ENCODE data around the gene NOTUM.

The NOTUM gene

DNA sequence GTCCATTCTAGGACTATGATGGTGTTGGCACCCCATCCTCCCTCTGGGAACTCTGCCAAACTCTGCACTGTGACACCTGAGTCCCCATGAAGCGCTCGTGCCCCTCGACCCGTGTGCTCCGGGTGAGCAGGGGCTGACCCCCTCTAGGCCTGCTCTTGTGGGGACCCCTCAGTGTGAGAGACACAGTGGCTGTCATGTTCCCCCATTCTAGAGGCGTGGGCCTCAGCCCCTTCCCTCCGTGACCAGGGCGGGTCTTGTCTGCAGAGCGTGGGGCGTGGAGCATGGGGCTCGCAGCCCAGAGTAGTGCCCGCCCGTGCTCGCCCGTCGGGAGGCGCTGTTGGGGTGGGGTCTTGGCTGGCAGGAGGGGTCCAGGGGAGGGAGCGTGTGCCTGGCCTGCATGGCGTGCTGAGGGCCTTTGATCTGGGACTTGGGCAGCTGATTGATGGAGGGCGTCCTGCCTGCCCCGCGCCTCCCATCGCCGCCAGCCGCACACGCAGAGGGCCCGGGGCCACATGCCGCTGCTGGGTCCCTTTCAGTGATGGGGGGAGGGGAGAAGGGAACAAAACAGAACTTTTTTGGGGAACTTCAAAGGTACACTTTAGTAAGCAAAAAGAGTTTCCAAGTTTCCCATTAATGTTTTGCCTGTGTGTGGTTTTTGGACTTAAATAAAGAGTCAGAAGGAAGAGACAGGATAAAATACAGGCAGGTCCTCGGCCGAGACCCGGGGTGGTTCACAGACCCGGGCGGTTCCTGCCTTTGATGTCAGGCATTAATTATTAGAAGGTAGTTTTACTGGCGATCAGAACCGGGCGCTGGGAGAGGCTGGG is 39.2 kb upstream of the NOTUM start:
- Histone ChIP-seq H3K27me3 (ENCODE audit: insufficient read depth, insufficient read length) (no peaks in the 10 kb centered on the region), H3K9me3 (ENCODE audit: insufficient read depth, low read length) (no peaks in the 10 kb centered on the region), H3K36me3 (ENCODE audit: insufficient read depth, insufficient read length, low read length) (peaks cover 27% of the 10 kb centered on the region), H3K4me1 (ENCODE audit: insufficient read depth, insufficient read length) (peaks cover 41% of the 10 kb centered on the region), H3K9ac (ENCODE audit: insufficient read length, low read depth) (no peak overlapping the region), H3K4me3 (ENCODE audit: insufficient read length, low read depth) (no peak overlapping the region)
- TF ChIP-seq ZNF274 (IDR thresholded peaks at IDR 0.05; ENCODE audit: low read depth, low read length) (no peak), SUZ12 (IDR thresholded peaks at IDR 0.05; ENCODE audit: extremely low read depth, insufficient read depth, insufficient read length) (no peak)
- no peak for DNase-seq (ENCODE audit: low read depth, low spot score)

GRCh38 chr17:81999587-81999975 is 38.6 kb upstream of the NOTUM start:
- Histone ChIP-seq H3K9ac (ENCODE audit: insufficient read length, low read depth) (no peak overlapping the region), H3K27me3 (ENCODE audit: insufficient read depth, insufficient read length) (no peaks in the 10 kb centered on the region), H3K4me3 (ENCODE audit: insufficient read length, low read depth) (no peak overlapping the region), H3K9me3 (ENCODE audit: insufficient read depth, low read length) (no peaks in the 10 kb centered on the region), H3K4me1 (ENCODE audit: insufficient read depth, insufficient read length) (peaks cover 40% of the 10 kb centered on the region), H3K36me3 (ENCODE audit: insufficient read depth, insufficient read length, low read length) (peaks cover 29% of the 10 kb centered on the region)
- DNase-seq (ENCODE audit: low read depth, low spot score): no peak
- no peak for TF ChIP-seq ZNF274 (IDR thresholded peaks at IDR 0.05; ENCODE audit: low read depth, low read length)
- no peak for TF ChIP-seq YY1 (IDR thresholded peaks at IDR 0.05; ENCODE audit: insufficient read depth, insufficient read length)
- TF ChIP-seq SUZ12 (IDR thresholded peaks at IDR 0.05; ENCODE audit: extremely low read depth, insufficient read depth, insufficient read length): no peak

GRCh38 chr17:81998691-81999438 is 37.9 kb upstream of the NOTUM start:
- DNase-seq (ENCODE audit: low read depth, low spot score): no peak
- TF ChIP-seq ZNF274 (IDR thresholded peaks at IDR 0.05; ENCODE audit: low read depth, low read length): no peak
- no peak for TF ChIP-seq SUZ12 (IDR thresholded peaks at IDR 0.05; ENCODE audit: extremely low read depth, insufficient read depth, insufficient read length)
- TF ChIP-seq YY1 (IDR thresholded peaks at IDR 0.05; ENCODE audit: insufficient read depth, insufficient read length): no peak
- Histone ChIP-seq H3K4me3 (ENCODE audit: insufficient read length, low read depth) (no peak overlapping the region), H3K9me3 (ENCODE audit: insufficient read depth, low read length) (no peaks in the 10 kb centered on the region), H3K9ac (ENCODE audit: insufficient read length, low read depth) (no peak overlapping the region), H3K36me3 (ENCODE audit: insufficient read depth, insufficient read length, low read length) (peaks cover 32% of the 10 kb centered on the region), H3K4me1 (ENCODE audit: insufficient read depth, insufficient read length) (peaks cover 40% of the 10 kb centered on the region), H3K27me3 (ENCODE audit: insufficient read depth, insufficient read length) (no peaks in the 10 kb centered on the region)

- H3K27me3 ChIP-seq (ENCODE audit: insufficient read depth, insufficient read length): no peaks in the 10 kb centered on the region
- no peaks in the 10 kb centered on the region for H3K9me3 ChIP-seq (ENCODE audit: insufficient read depth, low read length)
- peaks cover 41% of the 10 kb centered on the region for H3K4me1 ChIP-seq (ENCODE audit: insufficient read depth, insufficient read length)
- TF ChIP-seq YY1 (IDR thresholded peaks at IDR 0.05; ENCODE audit: insufficient read depth, insufficient read length): no peak
- TF ChIP-seq ZNF274 (IDR thresholded peaks at IDR 0.05; ENCODE audit: low read depth, low read length): no peak
- no peak for TF ChIP-seq SUZ12 (IDR thresholded peaks at IDR 0.05; ENCODE audit: extremely low read depth, insufficient read depth, insufficient read length)
- no peak overlapping the region for H3K9ac ChIP-seq (ENCODE audit: insufficient read length, low read depth)
- H3K36me3 ChIP-seq (ENCODE audit: insufficient read depth, insufficient read length, low read length): peaks cover 38% of the 10 kb centered on the region
- H3K4me3 ChIP-seq (ENCODE audit: insufficient read length, low read depth): no peak overlapping the region
- no peak for DNase-seq (ENCODE audit: low read depth, low spot score)
These were observed 37.2 kb upstream of the NOTUM start for GRCh38 chr17:81998212-81998611.

GRCh38 chr17:81996757-81997441 is 35.9 kb upstream of the NOTUM start:
- Histone ChIP-seq H3K4me3 (ENCODE audit: insufficient read length, low read depth) (no peak overlapping the region), H3K4me1 (ENCODE audit: insufficient read depth, insufficient read length) (peaks cover 47% of the 10 kb centered on the region), H3K27me3 (ENCODE audit: insufficient read depth, insufficient read length) (no peaks in the 10 kb centered on the region), H3K36me3 (ENCODE audit: insufficient read depth, insufficient read length, low read length) (peaks cover 38% of the 10 kb centered on the region), H3K9me3 (ENCODE audit: insufficient read depth, low read length) (no peaks in the 10 kb centered on the region), H3K9ac (ENCODE audit: insufficient read length, low read depth) (no peak overlapping the region)
- DNase-seq (ENCODE audit: low read depth, low spot score): no peak
- TF ChIP-seq ZNF274 (IDR thresholded peaks at IDR 0.05; ENCODE audit: low read depth, low read length) (no peak), YY1 (IDR thresholded peaks at IDR 0.05; ENCODE audit: insufficient read depth, insufficient read length) (no peak), SUZ12 (IDR thresholded peaks at IDR 0.05; ENCODE audit: extremely low read depth, insufficient read depth, insufficient read length) (no peak)

DNA sequence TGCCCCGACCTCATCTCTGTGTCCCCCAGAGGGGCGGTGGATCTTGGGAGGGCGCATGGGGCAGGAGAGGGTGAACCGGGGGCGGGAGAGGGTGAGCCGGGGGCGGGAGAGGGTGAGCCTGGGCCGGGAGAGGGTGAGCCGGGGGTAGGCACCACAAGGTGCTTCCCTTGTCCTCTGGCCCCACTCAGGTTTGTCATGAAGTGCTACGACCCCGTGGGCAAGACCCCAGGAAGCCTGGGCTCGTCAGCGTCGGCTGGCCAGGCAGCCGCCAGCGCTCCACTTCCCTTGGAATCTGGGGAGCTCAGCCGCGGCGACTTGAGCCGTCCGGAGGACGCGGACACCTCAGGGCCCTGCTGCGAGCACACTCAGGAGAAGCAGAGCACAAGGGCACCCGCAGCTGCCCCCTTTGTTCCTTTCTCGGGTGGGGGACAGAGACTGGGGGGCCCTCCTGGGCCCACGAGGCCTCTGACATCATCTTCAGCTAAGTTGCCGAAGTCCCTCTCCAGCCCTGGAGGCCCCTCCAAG is 35.3 kb upstream of the NOTUM start:
- Histone ChIP-seq H3K9ac (ENCODE audit: insufficient read length, low read depth) (no peak overlapping the region), H3K4me1 (ENCODE audit: insufficient read depth, insufficient read length) (peaks cover 53% of the 10 kb centered on the region), H3K9me3 (ENCODE audit: insufficient read depth, low read length) (no peaks in the 10 kb centered on the region), H3K36me3 (ENCODE audit: insufficient read depth, insufficient read length, low read length) (peaks cover 38% of the 10 kb centered on the region), H3K4me3 (ENCODE audit: insufficient read length, low read depth) (no peak overlapping the region), H3K27me3 (ENCODE audit: insufficient read depth, insufficient read length) (no peaks in the 10 kb centered on the region)
- TF ChIP-seq YY1 (IDR thresholded peaks at IDR 0.05; ENCODE audit: insufficient read depth, insufficient read length): no peak
- TF ChIP-seq ZNF274 (IDR thresholded peaks at IDR 0.05; ENCODE audit: low read depth, low read length): no peak
- TF ChIP-seq SUZ12 (IDR thresholded peaks at IDR 0.05; ENCODE audit: extremely low read depth, insufficient read depth, insufficient read length): no peak
- no peak for DNase-seq (ENCODE audit: low read depth, low spot score)

Measured in NT2/D1 (cell line).